Upper lobe of left lung (tissue), 4 donors: ENCODE results near the gene RNF207.

Experiments used
- POLR2A ChIP-seq, 4 donors: fragments of 450-650 bp; IDR thresholded peaks; one replicate each; pipeline ENCODE4 v1.5.1; 2016 to 2017; ENCODE audit warnings: antibody characterized with exemption in 4 of 4, mild to moderate bottlenecking in 2 of 4
- TF ChIP-seq, protein P1 (sequence below), 6 experiments: fragments of 450-650 bp in 4 of 6; fragments of 200-600 bp in 2 of 6; sonication (generic) in 2 of 6; IDR thresholded peaks; one replicate each; pipeline ENCODE4 v1.5.1; 2016 to 2019; ENCODE audit warnings: antibody characterized with exemption in 6 of 6

DNA sequence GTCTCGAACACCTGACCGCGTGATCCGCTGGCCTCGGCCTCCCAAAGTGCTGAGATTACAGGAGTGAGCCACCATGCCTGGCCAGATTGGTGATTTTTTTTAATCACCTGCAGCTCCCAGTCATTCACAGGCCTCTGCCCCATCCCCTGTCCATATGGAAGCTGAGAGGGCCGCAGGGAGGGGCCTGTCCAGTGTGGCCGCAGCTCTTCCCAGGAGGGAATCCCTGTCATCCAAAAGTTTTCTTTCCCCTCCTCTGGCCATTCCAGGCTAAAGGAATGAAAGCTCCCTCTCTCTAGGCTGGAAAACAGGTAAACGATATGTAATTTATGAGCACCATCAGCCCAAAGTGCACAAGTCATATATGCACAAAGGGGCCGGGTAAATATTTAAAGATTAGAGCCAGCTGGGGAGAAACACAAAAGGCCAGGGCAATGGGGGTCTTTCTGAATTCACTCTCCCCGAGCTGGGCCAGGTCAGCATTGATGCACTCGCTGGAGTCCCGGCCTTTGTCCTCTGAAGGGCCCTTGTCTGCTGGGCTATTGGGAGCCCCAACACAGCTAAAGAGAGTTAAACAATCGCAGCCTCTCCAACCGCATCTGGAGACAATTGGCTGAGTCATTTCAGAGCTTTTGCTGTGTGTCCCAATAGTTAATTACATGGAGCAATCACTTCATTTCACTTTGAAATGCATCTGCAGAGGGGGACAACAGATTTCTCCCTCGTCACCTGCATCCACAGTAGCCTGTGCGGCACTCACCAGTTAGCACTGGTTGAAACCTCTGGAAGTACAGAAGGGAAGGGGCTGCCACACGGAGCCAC, 34.2 kb downstream of the RNF207 start:
- TF ChIP-seq, protein P1, sequence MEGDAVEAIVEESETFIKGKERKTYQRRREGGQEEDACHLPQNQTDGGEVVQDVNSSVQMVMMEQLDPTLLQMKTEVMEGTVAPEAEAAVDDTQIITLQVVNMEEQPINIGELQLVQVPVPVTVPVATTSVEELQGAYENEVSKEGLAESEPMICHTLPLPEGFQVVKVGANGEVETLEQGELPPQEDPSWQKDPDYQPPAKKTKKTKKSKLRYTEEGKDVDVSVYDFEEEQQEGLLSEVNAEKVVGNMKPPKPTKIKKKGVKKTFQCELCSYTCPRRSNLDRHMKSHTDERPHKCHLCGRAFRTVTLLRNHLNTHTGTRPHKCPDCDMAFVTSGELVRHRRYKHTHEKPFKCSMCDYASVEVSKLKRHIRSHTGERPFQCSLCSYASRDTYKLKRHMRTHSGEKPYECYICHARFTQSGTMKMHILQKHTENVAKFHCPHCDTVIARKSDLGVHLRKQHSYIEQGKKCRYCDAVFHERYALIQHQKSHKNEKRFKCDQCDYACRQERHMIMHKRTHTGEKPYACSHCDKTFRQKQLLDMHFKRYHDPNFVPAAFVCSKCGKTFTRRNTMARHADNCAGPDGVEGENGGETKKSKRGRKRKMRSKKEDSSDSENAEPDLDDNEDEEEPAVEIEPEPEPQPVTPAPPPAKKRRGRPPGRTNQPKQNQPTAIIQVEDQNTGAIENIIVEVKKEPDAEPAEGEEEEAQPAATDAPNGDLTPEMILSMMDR (IDR thresholded peaks at IDR 0.05), result no peak
- no peak for TF ChIP-seq POLR2A (IDR thresholded peaks at IDR 0.05)
